ENCODE measurements around the gene LIPN.

Gene LIPN

DNA sequence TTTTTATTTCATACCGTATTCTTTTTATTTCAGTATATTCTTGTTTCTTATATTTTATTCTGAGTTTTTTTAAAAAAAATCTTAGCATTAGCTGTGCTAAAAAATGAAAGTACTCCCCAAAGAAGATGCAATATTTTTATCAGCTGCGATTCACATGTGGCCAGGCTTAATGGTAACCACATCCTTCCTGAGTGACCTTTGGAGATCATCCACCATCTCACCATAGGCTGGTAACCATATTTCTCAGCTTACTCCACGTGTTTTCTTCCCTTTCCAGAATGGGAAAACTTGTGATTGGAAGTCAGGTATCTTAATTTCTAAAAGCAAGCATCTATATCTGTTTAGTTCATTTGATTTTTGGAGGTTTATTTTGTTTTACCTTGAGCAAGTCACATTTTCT is 23.9 kb downstream of the LIPN start:
- no peak for DNase-seq (ENCODE audit: low spot score)

DNA sequence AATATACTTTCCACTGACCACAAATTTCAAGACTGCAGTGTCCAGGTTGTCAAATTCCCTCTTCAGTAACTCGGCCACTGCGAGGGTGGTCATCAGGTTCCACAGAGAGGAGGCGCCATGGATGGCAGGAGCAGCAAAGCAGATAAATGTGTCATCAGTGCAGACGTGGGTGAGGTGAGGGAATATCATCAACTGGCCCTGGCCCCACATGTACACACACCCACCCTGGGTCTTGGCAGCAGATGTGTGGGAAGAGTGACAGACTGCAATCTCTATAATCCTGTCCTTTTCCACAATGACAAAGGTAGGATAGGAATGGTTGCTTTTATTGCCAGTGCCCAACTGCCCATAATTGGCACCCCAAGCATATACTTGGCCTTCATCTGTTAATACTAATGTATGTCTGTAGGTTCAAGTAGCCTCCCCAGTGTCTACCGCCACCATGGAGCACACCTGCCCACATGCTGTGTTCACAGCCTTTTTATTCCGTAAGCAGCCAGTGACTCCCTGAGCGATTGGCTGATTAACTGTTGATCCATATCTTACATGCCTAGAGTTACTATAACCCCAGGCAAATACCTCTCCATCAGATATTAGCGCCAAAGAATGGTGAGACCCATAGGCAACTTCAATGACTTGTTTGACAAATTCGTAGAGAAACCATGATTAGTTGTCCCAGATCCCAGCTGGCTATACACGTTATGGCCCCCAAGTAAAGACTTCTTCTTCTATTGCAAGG is 26.4 kb downstream of the LIPN start:
- DNase-seq (ENCODE audit: low spot score), result no peak

- DNase-seq (ENCODE audit: low spot score), result no peak
These were observed 27.6 kb downstream of the LIPN start for GRCh38 chr10:88787463-88787862.

GRCh38 chr10:88788924-88789323 is 29.1 kb downstream of the LIPN start:
- DNase-seq (ENCODE audit: low spot score), result no peak

- DNase-seq (ENCODE audit: low spot score), result no peak
These were observed 32.1 kb downstream of the LIPN start for GRCh38 chr10:88791924-88792323.

GRCh38 chr10:88792661-88793060 is 32.8 kb downstream of the LIPN start:
- peak; percentile 41 for DNase-seq (ENCODE audit: low spot score)

DNA sequence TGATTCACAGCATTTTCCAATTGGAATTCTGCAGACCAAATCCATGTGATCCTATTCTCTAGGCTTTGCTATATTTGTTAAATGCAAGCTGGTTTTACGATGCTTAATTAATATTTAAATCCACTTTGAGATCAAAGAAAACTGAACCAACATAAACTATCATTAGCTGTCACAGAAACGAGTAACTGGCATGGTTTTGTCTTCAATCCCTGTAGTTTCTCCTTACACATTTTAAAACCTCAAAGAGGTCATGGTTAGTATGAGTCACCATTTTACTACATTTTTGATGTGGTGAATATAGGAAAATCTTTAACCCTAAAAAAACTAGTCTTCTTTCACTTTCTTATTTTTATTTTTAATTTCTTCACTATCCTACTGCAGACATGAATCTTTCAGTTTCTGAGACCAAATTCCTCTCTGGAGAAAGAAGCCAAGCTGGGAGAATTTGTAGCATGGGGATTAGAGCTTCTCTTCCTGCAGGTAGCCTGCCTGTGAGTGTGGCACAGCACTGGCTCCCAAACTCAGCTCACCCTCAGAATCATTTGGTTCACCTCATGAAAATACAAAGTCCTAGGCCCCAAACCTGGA is 34.0 kb downstream of the LIPN start:
- peak; percentile 63 for DNase-seq (ENCODE audit: low spot score)

- no peak for DNase-seq (ENCODE audit: low spot score)
These were observed 34.9 kb downstream of the LIPN start for GRCh38 chr10:88794731-88795130.

DNA sequence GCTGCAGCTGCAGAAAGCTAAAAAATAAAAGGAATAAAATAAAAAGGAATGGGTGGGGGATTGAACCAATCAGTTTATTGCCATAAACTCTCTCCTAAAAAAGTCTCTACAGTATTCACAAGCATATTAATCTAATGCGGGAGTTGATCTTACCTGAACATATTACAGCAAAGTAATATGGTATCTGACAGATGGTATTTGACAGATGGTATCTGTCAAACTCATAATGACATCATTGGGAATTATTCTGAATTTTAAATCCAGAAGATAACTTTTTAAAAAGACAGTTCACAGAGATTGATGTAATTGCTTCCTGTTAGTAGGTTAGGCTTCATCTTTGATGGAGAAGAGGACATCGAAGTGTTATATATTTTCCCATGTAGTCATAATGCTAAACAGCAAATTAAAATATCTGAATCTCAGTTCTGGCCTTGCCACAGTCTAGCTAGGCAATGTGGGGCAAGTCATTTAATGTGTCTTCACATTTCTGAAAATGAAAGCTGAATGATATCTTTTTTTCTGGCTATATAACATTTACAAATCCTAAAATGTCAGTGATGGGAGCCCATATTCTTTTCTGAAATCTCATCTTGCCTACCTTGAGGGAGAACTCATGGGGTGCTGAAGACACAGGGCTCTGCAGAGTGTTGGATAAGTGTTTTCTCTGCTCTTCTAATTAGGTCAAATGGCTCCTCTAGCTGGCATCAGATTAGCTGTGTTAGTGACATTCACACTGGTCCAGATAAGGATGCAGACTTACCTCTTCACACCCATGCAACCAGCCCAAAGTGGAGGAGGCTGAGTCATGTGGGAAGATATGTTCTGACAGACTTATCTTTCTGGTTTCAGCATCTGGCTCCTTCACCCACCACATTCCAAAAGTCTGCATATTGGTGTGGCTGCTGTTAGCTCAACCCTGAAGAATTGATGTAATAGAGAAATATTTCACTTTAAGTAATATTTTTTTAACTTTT is 40.6 kb downstream of the LIPN start:
- peak; percentile 51 for DNase-seq (ENCODE audit: low spot score)

DNA sequence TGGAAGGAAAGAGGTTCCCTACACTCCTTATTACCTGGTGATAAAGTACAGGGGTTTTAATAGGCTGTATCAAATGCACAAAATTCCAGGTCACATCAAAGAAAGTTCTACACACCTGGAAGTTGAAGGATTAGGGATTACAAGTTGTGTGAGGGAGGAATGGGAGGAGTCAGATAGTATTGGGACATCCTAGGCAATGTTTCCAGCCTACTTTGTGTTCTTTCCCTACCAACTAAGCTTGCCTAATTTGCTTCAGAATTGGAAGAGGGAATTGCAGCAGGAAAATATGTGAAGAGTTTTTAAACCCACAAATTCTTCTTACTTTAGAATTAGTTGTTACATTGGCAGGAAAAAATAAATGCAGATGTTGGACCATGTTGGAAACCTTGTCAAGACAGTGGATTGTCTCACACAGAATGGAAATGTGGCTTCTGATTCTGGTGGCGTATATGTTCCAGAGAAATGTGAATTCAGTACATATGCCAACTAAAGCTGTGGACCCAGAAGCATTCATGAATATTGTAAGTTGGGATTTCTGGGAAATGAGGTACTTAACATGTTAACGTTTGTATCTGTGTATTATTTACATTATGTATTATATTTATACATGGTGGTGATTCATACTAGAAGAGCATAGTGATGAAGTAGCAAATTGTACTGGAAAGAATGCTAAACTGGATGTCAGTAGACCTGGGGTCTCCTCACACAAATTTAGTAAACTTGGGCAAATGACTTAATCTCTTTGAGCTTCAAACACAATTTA is 42.9 kb downstream of the LIPN start, which contains the start of gene LIPM:
Gene LIPM, plus strand, starts transcription at position 208 of the 763 bp plus-strand sequence. Its CDS starts 167 bp downstream, at position 375.
- no peak for DNase-seq (ENCODE audit: low spot score)

DNA sequence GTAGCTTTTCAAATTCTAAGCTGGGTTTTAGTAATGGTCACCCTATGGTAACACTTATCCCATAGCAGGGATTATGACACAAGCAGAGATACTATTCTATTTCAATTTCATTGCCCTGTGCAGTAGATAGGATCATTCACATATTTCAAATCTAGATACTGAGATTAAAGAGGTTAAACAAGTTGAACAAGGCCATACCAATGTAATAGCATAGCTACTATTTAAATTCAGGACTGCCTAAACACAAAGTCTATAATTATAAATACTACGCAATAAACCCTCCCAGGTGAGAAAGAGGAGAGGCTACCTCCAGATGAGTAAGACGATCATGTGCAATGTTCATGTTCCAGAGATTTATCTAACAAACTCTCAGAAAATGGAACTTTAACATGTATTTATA is 43.8 kb downstream of the LIPN start:
- DNase-seq (ENCODE audit: low spot score), result no peak

DNA sequence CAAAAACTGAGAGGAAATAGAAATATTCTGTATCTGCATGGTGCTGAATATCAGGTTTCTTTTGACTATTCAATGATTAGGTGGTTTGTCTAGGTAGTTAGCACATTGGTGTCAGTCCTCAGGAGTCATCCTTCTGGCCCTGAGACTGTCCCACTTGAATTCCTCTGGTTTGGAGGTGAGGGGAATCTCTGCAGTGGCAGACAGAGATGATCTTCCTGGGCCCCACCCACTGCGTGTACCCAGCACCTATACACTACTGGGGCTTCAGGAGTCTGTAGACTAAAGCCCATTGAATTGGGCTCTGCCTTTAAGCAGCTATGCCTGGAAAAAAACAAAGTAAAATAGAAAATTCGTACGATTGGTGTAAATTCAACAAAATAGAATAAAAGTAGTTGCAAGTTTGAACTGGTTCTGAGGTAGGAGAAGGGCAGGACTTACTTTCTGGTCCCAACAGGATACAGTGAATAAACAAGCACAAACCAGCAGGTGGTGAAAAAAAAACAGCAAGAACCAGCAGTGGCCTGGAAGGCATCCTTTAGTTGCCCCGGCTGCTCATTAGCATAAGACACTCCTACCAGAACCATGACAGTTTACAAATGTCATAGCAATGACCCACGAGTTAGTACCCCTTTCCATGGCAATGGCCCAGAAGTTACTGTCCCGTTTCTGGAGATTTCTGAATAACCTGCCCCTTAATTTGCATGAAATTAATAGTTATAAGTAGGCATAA is 44.4 kb downstream of the LIPN start:
- no peak for DNase-seq (ENCODE audit: low spot score)

- DNase-seq (ENCODE audit: low spot score), result no peak
These were observed 45.5 kb downstream of the LIPN start for GRCh38 chr10:88805361-88805760.

DNA sequence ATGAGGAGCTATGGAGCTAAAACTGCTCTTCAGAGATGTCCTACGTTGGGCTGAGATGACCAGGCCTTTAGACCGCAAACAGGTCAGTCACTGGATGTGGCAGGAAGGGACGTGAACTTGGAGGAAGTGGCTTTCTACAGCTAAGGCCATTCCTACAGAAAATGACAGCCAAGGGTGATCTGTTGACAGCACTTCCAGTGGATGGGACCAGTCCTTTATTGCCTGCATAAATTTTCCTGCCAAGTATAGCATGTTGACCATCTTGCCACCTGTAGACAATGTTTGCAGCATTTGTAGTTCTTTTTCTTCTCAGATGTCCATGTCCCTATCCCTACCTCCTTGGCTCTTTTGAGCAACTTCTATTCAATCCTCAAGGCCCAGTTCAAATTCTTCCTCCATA is 46.1 kb downstream of the LIPN start:
- no peak for DNase-seq (ENCODE audit: low spot score)

DNA sequence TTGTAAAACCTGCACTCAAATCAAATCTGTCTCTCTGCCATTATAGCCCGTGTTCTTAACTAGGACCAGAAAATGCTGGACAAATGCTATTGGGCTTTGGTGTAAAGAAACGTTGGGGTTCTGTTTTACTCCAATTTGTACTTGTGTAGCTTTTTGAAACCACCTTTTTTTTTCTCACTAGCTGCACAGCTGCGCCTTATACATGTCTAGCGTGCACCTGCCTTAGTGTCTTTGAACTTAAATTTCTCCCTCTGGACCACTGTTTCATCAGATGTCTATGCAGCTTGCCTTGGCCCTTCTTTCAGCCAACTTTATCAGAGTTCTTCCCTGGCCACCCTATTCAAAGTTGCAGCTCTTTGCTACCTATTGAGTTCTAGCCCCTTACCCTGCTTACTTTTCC is 49.8 kb downstream of the LIPN start:
- DNase-seq (ENCODE audit: low spot score), result no peak

DNA sequence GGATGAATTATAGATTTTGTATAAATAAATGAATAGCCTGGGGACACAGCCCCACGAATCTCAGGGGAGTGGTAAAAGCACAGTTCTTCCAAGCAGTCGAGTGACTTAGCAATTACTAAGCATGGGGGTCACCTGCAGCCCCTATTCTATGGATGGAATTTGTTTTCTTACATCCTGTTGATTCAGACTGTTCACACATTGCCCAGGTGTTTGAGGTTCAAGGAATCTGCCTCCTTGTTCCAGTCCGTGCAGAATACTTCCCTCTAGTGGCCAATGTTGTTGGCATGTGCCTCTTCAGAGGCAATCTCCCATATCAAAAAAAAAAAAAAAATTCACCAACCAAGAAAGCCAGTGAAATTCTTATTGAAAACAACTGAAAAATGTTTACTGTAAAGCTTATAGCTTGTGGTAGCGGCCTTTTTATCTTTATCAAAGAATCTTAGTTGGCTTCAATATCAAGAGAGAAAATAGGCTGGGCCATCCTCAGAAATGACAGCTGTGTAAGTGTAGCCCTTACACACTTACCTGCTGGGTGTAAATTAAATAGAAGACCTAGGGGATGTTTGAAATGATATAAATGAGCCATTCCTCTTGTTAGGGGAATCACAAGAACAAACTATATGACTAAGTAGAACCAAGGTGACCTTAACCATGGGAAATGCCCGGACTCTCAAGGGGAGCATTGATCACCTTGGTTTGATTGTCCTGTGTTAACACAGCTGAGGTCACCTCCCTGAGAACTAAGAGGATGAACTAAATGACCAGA is 50.6 kb downstream of the LIPN start:
- DNase-seq (ENCODE audit: low spot score), result peak; percentile 65

GRCh38 chr10:88813200-88813599 is 53.4 kb downstream of the LIPN start:
- no peak for DNase-seq (ENCODE audit: low spot score)

DNA sequence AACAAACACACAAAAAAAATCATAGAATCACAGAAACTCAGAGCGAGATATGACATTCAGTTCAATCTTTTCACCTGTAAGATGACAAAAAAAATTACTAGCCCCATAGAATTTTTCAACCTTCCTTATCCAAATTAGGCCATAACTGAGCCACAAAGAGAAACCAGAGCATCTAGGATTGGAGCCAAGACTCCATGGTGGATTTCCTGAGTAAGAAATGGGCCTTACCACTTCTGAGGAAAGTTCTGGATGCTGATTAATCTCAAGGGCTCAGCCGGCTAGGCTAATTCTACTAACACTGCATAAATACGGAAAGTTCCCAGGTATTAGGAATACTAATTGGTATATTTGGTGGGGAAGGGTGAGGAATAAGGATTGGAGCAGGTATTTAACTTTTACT is 59.5 kb downstream of the LIPN start:
- no peak for DNase-seq (ENCODE audit: low spot score)

GRCh38 chr10:88820748-88821401 is 61.1 kb downstream of the LIPN start:
- DNase-seq (ENCODE audit: low spot score), result no peak

- no peak for DNase-seq (ENCODE audit: low spot score)
These were observed 66.6 kb downstream of the LIPN start for GRCh38 chr10:88826388-88826787.

Data from activated CD4-positive, alpha-beta T cell treated with anti-CD3 and anti-CD28 coated beads, Interleukin-2, Interleukin-4, amounts not matched to agents 100 ng/mL and 50 ng/mL, durations not matched to agents 16 hours and 8 hours (primary cell).